ENCODE data around the gene TGFB1.

Gene TGFB1

DNA sequence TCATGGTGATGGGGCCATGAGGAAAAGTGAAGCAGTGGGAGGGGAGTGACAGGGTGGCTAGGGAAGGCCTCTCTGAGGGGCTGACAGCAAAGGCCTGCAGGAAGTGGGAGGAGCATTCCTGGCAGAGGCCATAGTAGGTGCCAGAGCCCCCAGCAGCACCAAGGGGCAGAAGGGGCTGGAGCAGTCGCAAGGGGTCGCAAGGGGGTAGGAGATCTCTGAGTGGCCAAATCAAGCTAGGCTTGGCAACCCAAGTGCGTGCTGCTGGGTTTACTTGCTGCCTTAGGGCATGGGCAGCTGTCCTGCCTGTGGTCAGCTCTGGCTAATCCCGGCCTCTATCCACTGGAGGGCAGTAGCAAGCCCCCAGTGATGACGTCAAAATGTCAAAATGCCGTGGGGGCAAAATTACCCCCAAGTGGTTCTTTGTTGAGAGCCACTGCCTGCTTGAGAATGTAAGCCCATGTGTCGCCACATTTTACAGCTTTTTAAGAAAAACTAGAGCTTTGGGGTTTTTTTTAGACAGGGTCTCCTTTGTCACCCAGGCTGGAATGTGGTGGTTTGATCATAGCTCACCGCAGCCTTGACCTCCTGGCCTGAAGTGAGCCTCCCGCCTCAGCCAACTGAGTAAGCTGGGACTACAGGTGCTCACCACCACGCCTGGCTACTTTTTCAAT lies 32.0 kb downstream of the TGFB1 start:
- DNase-seq (ENCODE audit: low read depth in 2 of 2), result no peak

DNA sequence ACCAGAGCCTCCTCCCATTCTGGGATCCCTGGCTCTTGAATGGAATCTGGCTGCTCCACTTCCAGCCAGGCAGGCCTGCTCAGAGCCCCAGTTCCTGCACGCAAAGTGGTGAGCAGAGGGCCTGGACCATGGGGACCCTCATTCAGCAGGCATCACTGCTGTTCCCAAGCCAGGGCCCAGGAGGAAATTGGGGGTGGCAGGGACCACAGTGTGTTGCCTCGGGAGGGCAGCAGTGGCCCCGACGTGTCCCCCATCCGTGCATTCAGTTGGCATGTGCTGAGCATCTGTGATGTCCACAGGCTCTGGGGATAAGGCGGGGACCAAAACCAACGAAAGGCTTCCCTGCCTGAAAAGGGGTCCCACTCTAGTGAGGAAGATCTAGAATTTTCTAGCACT lies 32.5 kb downstream of the TGFB1 start:
- no peak for DNase-seq (ENCODE audit: low read depth in 2 of 2)

DNA sequence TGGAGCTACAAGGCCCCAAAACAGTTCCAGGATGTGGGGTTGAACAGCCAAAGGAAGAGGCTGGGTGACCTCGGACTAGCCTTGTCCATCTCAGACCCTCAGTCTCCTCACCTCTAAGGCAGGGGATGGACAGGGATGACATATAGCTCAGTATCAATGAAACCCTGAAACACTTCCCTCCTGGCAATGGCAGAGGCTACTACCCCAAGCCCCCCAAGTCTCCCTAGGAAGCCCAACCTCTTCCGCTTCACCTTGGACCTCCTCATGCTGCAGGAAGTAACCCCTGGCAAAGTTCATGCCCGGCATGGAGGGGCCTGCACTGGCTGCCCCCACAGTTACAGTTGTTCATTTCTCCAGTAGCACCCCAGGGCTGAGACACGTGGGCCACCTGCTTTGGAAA lies 33.2 kb downstream of the TGFB1 start:
- DNase-seq (ENCODE audit: low read depth in 2 of 2), result no peak

DNA sequence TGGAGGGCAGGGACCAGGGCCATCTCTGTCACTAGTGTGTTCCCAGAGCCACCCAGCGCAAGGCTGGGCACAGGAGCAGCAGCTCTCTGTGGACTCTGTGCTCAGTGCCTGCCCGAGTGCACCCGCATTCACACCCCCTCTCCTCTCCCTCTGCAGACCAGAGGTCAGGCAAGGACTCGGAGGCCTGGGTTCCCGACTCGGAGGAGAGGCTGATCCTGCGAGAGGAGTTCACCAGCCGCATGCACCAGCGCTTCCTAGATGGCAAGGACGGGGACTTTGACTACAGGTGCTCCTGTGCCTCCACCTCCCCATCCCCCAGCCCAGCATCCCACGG lies 33.6 kb downstream of the TGFB1 start:
- no peak for DNase-seq (ENCODE audit: low read depth in 2 of 2)

DNA sequence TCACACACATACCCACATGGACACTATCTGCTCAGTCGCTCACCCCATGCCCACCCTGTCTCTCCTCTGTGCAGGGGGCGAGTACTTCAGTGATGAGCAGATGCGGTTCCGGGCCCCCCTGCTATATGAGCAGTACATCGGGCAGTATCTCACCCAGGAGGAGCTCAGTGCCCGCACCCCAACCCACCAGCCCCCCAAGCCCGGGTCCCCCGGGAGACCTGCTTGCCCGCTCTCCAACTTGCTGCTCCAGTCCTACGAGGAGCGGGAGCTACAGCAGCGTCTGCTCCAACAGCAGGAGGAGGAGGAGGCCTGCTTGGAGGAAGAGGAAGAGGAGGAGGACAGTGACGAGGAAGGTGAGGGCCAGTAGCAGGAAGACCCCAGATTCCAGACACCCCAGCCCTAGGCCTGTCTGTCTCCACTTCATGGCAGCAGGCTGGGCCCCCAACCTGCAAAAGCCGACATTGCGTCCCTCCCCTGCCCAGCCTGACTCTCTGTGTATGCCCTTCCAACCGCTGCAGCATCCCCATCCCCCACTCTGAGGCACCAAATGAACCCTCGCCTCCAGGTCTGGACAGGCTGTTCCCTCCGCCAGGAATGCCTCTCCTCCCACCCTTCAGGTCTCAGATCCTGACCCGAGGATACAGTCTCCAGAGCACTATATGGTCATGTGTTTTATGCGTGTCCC lies 34.1 kb downstream of the TGFB1 start:
- DNase-seq (ENCODE audit: low read depth in 2 of 2), result no peak

DNA sequence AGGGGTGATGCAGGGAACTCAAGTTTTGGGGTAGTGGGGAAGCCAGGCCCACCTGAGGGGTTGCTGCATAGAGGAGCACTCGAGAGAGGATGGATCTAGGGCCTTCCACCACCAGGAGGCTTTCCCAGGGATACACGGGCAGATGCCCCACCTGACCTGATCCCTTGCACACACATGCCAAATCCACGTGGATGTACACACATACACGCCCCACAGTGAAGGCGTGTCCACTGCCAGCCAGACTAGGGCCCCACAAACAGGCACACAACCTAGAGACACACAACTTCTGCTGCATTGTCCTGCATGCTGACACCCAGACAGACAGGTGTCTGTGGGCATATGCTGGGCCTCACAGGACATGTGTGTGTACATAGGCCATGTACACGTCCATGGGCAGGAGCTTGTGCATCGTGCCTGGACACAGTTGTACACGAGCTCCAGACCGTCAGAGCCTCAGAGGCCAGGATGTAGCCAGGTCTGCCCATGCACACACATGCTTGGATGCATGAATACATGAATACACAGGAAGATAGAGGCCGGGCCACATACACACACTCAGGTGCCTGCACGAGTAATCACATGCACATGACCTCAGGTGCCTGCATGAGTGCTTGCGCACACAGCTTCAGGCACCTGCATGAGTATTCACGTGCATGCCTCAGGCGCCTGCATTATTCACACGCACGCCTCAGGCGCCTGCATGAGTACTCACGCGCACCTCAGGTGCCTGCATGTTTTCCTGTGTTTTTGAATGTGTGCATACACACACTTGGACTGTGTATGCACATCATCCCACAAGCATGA lies 34.8 kb downstream of the TGFB1 start:
- DNase-seq (ENCODE audit: low read depth in 2 of 2), result no peak

DNA sequence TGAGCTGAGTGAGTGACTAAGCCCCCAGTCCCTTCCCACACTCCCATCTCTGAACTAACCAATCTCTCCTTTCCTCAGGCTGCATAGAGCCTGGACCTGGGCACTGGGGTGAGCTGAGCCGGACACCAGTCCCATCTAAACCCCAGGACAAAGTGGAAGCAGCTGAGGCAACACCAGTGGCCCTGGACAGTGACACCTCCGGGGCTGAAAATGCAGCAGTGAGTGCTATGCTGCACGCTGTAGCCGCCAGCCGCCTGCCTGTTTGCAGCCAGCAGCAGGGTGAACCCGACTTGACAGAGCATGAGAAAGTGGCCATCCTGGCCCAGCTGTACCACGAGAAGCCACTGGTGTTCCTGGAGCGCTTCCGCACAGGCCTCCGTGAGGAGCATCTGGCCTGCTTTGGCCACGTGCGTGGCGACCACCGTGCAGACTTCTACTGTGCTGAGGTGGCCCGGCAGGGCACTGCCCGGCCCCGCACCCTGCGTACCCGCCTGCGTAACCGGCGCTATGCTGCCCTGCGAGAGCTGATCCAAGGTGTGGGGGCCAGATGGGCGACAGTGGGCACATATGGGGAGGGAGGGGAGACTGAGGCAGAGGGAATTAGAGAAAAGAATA lies 37.3 kb downstream of the TGFB1 start:
- DNase-seq (ENCODE audit: low read depth in 2 of 2), result no peak

DNA sequence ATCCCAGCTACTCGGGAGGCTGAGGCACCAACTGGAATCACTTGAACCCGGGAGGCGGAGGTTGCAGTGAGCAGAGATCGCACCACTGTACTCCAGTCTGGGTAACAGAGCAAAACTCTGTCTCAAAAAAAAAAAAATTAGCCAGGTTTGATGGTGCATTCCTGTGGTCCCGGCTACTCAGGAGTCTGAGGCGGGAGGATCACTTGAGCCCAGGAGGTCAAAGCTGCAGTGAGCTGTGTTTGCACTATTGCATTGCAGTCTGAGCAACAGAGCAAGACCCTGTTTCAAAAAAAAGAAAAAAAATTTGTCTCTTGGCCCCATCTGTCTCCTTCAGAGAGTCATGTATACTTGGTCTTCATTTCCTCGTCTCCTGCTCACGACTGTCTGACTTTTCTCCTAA lies 42.1 kb downstream of the TGFB1 start:
- DNase-seq (ENCODE audit: low read depth in 2 of 2), result no peak

DNA sequence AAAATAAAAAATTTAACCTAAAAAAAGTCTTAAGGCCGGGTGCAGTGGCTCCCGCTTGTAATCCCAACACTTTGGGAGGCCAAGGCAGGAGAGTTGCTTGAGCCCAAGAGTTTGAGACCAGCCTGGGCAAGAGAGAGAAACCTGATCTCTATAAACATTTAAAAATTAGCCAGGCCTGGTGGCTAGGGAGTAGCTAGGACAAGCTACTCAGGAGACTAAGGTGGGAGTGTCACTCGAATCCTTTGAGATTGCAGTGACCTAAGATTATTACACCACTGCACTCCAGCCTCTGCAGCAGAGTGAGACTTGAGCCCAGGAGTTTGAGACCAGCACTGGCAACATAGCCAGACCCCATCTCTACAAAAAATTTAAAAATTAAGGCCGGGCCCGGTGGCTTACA lies 42.6 kb downstream of the TGFB1 start:
- no peak for DNase-seq (ENCODE audit: low read depth in 2 of 2)

DNA sequence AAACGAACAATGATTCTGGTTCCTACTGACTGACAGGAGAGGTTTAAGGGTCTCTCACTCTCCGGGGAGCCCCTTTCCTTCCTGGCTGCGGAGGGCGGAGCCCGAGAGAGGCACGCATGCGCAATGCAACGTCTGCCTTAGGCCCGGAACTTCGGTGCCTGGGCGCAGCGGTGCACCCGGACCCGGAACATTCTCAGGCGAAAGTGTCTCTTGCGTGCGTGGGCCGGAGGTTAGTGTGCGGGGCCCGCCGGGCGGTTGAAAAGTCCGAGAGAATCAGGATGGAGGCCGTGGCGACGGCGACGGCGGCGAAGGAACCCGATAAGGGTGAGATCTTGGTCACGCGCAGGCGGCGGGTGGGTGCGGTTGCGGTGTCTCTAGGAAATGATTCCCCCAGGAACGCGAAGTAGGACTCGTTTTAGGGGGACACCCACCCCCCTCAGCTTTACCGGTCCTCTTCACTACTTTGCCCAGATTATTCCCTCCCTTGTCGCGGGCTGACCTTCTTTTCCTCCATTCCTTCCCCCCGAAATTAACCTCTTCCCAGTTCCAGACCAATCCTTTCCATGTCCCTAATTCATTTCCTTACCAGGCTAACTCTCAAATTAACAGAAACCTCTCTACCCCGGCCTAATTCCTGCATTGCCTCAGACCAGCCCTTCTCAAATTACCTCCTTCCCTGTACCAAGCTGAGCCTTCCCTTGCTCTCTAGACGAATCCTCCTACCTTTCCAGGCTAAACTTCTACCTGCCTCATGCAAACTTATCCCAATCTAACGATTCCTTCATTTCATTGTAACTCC lies 43.5 kb downstream of the TGFB1 start, which contains the start of gene CCDC97:
TSS of gene CCDC97 (plus strand) at position 140 of the 799 bp plus-strand sequence. CDS start at position 279, 139 bp downstream.
- DNase-seq (ENCODE audit: low read depth in 2 of 2), result peak; percentile 75 to 79

DNA sequence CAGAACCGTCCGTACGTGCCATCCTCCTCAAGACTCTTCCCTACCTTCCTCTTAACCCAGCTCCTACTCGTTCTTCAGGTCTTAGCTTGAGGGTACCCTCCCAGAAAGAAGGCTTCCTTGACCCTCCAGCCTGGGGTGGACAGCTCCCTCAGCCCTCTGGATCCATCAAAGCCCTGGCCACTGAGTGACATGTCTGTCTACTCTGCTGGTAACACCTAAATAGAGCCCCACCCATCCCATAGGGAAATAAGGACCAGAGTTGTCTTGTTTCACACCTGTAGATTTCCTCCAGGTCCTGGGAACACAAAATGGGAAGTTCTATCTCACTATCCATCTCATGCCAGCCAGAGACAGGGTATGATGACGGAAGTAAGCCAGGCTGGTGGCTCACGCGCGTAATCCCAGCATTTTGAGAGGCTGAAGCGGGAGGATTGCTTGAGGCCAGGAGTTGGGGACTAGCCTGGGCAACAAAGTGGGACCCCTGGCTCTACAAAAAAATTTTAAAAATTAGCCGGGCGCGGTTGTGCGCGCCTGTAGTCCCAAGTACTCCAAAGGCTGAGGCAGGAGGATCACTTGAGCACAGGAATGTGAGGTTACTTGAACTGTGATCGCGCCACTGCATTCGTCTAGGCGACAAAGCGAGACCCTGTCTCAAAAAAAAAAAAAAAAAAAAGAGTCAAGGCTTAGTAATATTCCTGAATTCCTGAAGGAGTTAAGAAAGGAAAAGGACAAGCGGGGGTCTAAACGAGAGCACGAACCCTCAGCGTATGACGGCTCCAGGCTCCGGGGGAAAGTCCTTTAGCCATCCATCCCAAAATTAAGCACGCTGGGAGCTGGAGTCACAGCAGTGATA lies 44.3 kb downstream of the TGFB1 start:
- no peak for DNase-seq (ENCODE audit: low read depth in 2 of 2)

DNA sequence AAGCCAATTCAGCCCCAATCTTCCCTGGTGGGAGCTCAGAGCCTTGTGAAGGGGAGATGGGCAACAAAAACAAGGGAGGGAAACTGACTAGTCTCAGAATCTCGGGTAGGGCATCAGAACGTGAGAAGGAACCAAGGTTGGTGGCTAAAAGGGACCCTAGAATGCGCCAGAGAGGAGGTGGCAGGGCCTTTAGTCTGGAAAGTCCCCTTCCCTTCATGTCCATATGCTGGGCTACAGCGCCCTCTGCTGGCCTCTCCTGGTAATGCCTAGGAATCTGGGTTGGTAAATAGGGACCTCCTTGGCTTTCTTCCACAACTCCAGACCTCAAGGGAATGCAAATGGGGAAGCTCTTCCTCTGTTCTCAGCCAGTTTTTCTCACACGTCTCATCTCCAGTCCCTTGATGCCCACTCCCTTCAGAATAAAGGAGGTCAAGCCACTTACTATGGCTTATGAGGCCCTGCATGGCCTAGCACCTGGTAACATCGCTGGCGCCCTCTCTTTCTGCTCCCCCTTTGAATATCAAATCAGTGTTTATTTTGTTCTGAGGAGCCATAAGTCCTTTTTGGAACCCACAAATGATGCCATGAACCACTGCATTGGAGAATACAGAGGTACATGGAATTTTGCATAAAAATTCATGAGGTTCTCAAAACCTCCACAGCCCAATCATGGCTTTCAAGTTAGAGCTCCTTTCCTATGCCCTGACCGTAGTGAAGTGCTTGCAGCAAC lies 45.1 kb downstream of the TGFB1 start:
- DNase-seq (ENCODE audit: low read depth in 2 of 2), result peak; percentile 71 to 84

DNA sequence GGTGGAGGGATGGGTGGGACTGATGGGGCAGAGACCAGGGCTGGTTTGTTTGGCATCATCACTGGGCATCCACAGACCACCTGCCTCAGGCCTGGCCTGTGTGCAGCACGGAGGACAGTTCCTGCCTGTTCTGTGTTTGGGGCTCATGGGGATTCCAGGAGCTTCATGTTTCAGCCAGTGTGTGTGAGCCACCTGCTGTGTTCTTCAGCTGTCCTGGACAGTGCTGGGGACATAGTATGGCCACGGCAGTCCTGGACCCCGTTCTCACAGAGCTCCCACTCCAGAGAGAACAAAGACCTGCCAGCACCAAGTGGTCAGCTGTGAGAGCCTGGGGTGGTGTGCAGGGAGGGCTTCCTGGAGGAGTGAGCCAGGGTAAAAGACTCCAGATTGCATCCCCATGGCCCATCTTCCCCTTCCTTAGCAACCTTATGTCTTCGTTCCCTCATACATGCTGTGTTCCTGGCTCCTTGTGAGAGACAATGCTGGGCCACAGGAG lies 45.7 kb downstream of the TGFB1 start:
- no peak for DNase-seq (ENCODE audit: low read depth in 2 of 2)

DNA sequence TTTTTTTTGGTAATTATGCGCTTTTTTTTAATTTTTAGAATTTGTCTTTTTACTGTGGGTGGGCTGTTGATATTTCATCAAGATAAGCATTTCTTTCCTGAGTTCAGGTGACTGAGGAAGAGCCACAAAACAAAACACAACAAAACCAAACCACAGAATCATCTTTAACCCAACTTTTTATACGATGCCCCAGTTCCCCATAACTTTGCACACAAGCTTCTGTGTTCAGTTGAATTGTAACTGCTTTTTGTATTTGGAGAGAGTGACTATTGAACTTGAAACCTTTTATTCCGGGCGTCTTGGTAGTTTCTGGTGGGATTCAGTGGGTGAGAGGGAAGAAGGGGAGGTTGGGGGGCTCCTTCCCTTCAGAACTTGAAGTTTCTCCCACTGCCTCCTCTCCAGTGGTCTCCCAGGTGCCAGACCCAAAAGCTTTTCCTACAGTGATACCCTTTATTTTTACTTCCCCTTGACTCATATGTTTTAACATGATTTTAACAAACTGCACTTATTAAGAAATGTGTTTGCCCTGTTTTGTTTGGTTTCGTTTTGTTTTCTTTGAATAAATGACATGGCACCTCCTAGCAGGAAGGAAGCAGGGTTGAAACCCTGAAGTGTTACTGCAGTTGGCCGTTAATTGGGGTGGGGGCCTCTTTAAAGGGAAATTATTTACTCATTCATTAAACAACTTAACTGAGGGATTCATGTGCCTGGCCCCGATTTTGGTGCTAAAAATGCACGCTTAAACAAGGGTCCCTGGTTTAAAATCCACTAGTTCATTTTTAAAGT lies 46.4 kb downstream of the TGFB1 start:
- no peak for DNase-seq (ENCODE audit: low read depth in 2 of 2)

DNA sequence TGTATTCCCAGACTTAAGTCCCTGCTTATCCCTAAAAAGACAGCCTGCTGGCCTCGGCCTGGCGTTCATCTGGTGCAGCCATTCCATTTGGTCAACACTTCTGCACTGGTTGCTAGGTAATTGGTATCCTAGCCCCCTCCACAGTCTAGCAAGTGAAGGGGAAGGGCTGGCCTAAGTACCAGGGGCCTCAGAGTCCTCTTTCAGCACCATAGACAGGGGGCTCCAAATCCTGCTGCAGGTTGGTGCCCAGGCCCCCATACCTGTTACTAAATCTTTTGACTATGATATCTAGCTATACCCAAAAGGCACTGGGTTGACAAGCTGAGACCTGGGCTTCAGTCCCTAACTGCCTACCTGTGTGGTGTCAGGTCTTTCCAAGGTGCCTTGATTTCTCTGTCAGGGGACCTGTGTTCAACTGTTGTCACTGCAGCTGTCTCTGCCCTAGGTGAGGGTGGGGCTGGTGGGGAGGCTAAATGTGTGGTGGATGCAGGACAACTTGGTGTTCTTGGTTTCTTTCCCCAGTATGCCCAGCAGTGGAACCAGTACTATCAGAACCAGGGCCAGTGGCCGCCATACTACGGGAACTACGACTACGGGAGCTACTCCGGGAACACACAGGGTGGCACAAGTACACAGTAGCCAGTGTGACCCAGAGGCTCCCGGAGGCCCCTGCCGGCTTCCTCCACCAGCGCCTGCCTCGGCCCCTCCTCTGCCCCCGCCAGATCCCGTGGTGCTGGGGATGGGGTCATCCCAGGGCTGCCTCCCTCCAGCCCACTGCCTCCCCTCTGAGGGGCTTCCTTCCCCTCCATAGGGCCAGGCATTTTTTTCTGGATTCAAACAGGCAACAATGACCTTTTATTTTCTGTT lies 47.6 kb downstream of the TGFB1 start:
- no peak for DNase-seq (ENCODE audit: low read depth in 2 of 2)

DNA sequence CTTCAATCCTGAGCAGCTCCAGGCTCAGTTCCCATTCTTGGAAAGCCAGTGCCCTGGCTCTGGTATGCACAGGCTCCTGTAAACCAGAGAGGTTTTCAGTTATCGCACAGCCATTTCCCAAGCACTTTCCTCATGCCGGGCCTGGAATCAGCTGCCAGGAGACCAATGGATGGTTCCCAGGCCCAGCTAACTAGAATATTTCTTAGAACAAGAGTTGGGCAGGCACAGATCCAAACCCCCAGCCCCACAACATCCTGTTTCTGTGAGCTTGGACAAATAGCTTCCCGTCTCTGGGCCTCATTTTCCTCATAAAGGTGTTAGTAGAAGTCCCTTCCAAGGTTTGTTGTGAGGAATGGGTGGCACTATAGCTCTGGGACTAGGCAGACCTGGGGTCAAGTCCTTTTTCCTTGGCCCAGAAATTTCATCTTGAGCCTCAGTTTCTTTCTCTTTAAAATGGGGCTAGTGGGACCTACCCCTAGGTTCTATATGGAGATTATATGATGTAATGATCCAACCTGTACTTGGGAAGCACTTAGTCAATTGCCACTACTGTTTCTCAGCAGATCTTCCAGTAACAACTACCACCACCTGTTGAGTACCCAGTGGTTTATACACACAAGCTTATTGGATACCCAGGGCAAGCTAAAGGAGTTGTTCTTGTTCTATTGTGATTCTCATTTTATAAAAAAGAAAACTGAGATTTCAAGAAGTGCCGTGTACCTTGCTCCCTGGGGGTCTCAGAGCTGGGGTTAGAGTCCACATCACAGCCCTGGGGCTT lies 48.8 kb downstream of the TGFB1 start:
- no peak for DNase-seq (ENCODE audit: low read depth in 2 of 2)

DNA sequence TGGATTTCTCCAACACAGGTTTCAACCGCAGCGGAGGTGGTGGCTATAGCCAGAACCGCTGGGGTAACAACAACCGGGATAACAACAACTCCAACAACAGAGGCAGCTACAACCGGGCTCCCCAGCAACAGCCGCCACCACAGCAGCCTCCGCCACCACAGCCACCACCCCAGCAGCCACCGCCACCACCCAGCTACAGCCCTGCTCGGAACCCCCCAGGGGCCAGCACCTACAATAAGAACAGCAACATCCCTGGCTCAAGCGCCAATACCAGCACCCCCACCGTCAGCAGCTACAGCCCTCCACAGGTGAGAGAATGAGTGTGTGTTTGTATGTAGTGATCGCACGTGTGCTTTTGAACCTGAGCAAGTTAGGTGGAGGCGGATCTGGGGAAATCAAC lies 49.8 kb downstream of the TGFB1 start:
- no peak for DNase-seq (ENCODE audit: low read depth in 2 of 2)

All from stimulated activated CD8-positive, alpha-beta memory T cell treated with anti-CD3 and anti-CD28 coated beads, Interleukin-15, amount 100 ng/mL, for 4 hours (primary cell).